Parietal lobe (tissue), 2 donors: ENCODE measurements around the gene ZNF117. TPM values are rescaled to one million over a fixed set of nuclear protein-coding genes. Genes with fewer than 3 reads are reported as not detected.

Experiments
- small RNA-seq: library from RNA; depleted of rRNA; stranded (forward); fragments of <200 nt; gene quantifications from one replicate; pipeline ENCODE3, GENCODE V24; 2014; ENCODE audit warnings: low replicate concordance
- total RNA-seq: library from RNA; depleted of rRNA; stranded (reverse); fragments of >200 nt; gene quantifications from one replicate; pipeline ENCODE4 v1.2.3, GENCODE V29; 2014

Gene ZNF117
- 103 TPM for total RNA-seq

GRCh38 chr7:64990936-64991335, at the start of gene ZNF117:
Gene ZNF117 (minus strand): TSS chr7:64991036.

GRCh38 chr7:65006094-65006992, 15.5 kb upstream of the ZNF117 start, which contains the start of gene ERV3-1:
Gene ERV3-1 (minus strand): TSS chr7:65006687. CDS start chr7:64993026, 13,661 bp downstream.

Small RNA genes within 50 kb of the gene (small RNA-seq; reads per million reads assigned to genes)
- gene RNU6-1229P, result not detected

Other genes with a start within 250 kb of the ZNF117 start
- gene ZNF138, start 196.6 kb downstream of the ZNF117 start, total RNA-seq, result 102 TPM
- gene ZNF273, start 87.8 kb downstream of the ZNF117 start, total RNA-seq, result 63.2 TPM
- gene ERV3-1, start 15.7 kb upstream of the ZNF117 start, total RNA-seq, result 82.9 TPM